HepG2 (cell line): ENCODE results near the gene SPIB. TPM values are rescaled to one million over a fixed set of nuclear protein-coding genes. Genes with fewer than 3 reads are reported as not detected.

Experiments
- ATAC-seq: fragments of 200-7000 bp; cut with Tn5 transposase; 3 replicates; pipeline ENCODE4 v1.9.1; 2020; ENCODE audit warnings: mild to moderate bottlenecking, moderate library complexity
- BruUV-seq: library from RNA; stranded (reverse); fragments of 400-500 nt; replicated peaks from 2 replicates; lab custom pipeline; 2021; lab: Mats Ljungman, UMichigan
- CTCF ChIA-PET: fragments of 300-600 bp; formaldehyde crosslinking; extraction: SDS; loops from one replicate; lab custom pipeline; 2021; ENCODE audit warnings: low total read pairs, inconsistent platforms, low intra/inter-chr PET ratio; lab: Yijun Ruan, JAX
- POLR2A ChIA-PET: fragments of 350-600 bp; sonication (Branson Sonifier 250); formaldehyde crosslinking; loops from one replicate; lab custom pipeline; 2020; ENCODE audit warnings: antibody characterized with exemption, inconsistent platforms; lab: Yijun Ruan, JAX
- DNase-seq: peaks from one replicate; pipeline ENCODE4 v3.0.0-alpha.2; 2015; ENCODE audit warnings: low spot score
- FAIRE-seq: peaks from 3 replicates; lab custom pipeline; 2011; peaks lifted over from hg19 to GRCh38; lab: Jason Lieb, UNC
- H2AFZ ChIP-seq: one replicate; pipeline ENCODE4 v1.6.1; 2011; ENCODE audit warnings: low read length, inconsistent platforms
- H3K27ac ChIP-seq: fragments of 300-600 bp; 3 replicates; pipeline ENCODE4 v1.8.0; 2011; ENCODE audit warnings: mixed run types, mild to moderate bottlenecking, mixed read lengths, low read length, inconsistent platforms; ENCODE audit not compliant: insufficient read depth; ENCODE audit errors: extremely low read length
- H3K27me3 ChIP-seq, 2 experiments: fragments of 200-600 bp in 1 of 2; 2 replicates in 1 of 2; 3 replicates in 1 of 2; pipeline versions ENCODE4 v1.6.0 to v1.8.0; 2011; ENCODE audit warnings: low read length in 2 of 2, mild to moderate bottlenecking in 2 of 2, moderate library complexity in 2 of 2, inconsistent platforms in 1 of 2; ENCODE audit not compliant: insufficient read depth in 2 of 2, control insufficient read depth in 1 of 2
- H3K36me3 ChIP-seq, 2 experiments: fragments of 200-600 bp in 1 of 2; replicated peaks in 1 of 2; 2 replicates in 1 of 2; 3 replicates in 1 of 2; pipeline versions ENCODE4 v1.5.1 to v1.8.0; 2011; ENCODE audit warnings: low read length in 2 of 2, inconsistent platforms in 1 of 2; ENCODE audit not compliant: insufficient read depth in 2 of 2, control insufficient read depth in 1 of 2
- H3K4me1 ChIP-seq: 2 replicates; pipeline ENCODE4 v1.5.1; 2012; ENCODE audit warnings: low read length, inconsistent platforms; ENCODE audit not compliant: insufficient read depth
- H3K4me2 ChIP-seq: 2 replicates; pipeline ENCODE4 v1.6.0; 2011; ENCODE audit warnings: low read depth, low read length, inconsistent platforms
- H3K4me3 ChIP-seq, 3 experiments: fragments of 200-600 bp in 1 of 3; sonication (generic), shearing (Covaris generic) in 1 of 3; replicated peaks in 1 of 3; 2 replicates each; pipeline ENCODE4 v1.5.1; 2011 to 2016; ENCODE audit warnings: low read length in 3 of 3, inconsistent platforms in 2 of 3, low read depth in 2 of 3, mild to moderate bottlenecking in 2 of 3, control low read depth in 1 of 3, mixed read lengths in 1 of 3; ENCODE audit not compliant: insufficient read depth in 1 of 3
- H3K79me2 ChIP-seq: one replicate; pipeline ENCODE4 v1.6.1; 2011; ENCODE audit warnings: low read length, inconsistent platforms; ENCODE audit not compliant: insufficient read depth
- H3K9ac ChIP-seq: 2 replicates; pipeline ENCODE4 v1.6.0; 2011; ENCODE audit warnings: mild to moderate bottlenecking, low read depth, low read length, inconsistent platforms; ENCODE audit not compliant: insufficient read depth
- H3K9me3 ChIP-seq: 2 replicates; pipeline ENCODE4 v1.5.1; 2012; ENCODE audit warnings: mild to moderate bottlenecking, low read length
- H4K20me1 ChIP-seq: 2 replicates; pipeline ENCODE4 v1.6.0; 2011; ENCODE audit warnings: inconsistent platforms, mild to moderate bottlenecking, low read length, moderate library complexity; ENCODE audit not compliant: insufficient read depth
- HNRNPK ChIP-seq: fragments of 200-400 bp; formaldehyde crosslinking; IDR thresholded peaks from 2 replicates; pipeline ENCODE4 v1.6.1; 2018; ENCODE audit warnings: low read length, low read depth, moderate library complexity, mild to moderate bottlenecking; ENCODE audit not compliant: poor library complexity, severe bottlenecking
- ZNF670 ChIP-seq: sonication (generic); formaldehyde crosslinking; IDR thresholded peaks from 2 replicates; pipeline ENCODE4 v1.8.0; 2022; ENCODE audit warnings: mild to moderate bottlenecking, missing genetic modification reagents, borderline replicate concordance
- ZNF768 ChIP-seq: sonication (generic); formaldehyde crosslinking; IDR thresholded peaks from 2 replicates; pipeline ENCODE4 v1.4.0; 2020; ENCODE audit warnings: missing genetic modification reagents
- WGBS: methylation state at CpG from one replicate; pipeline ENCODE4 v1.1.6; 2017; ENCODE audit warnings: low lambda C conversion rate; 5-methylcytosine and 5-hydroxymethylcytosine counted together
- in situ Hi-C: cut with HindIII; loops from 2 replicates; pipeline ENCODE4 v1.10.0; 2017; ENCODE audit warnings: low pct_unique_long_range_greater_than_20kb; ENCODE audit not compliant: extremely low pct_ligation_motif_present
- intact Hi-C: fragments of 100-400 bp; cut with micrococcal nuclease; formaldehyde crosslinking; loops from one replicate; pipeline ENCODE4 v1.10.0; 2022; ENCODE audit not compliant: unreplicated experiment
- polyA plus RNA-seq, 8 experiments: library from polyadenylated mRNA; depleted of rRNA in 3 of 8; stranded (reverse) in 7 of 8; unstranded in 1 of 8; fragments of >200 nt; fragmentation: Illumina TruSeq in 4 of 8; extraction: Trizol in 4 of 8; gene quantifications; 2 replicates each; pipeline versions ENCODE4 v1.2.1 to v1.2.3, GENCODE V29; 2011 to 2016; ENCODE audit warnings: low read depth in 4 of 8, missing spikeins in 1 of 8, mixed read lengths in 1 of 8; ENCODE audit not compliant: insufficient read depth in 1 of 8
- total RNA-seq, 5 experiments: library from RNA; depleted of rRNA; stranded (reverse); fragments of >200 nt; fragmentation: Illumina TruSeq; extraction: Trizol; gene quantifications; 2 replicates each; pipeline ENCODE4 v1.2.3, GENCODE V29; 2016; ENCODE audit warnings: low read depth in 1 of 5
- TF ChIP-seq, protein P1 (sequence below): sonication (generic); formaldehyde crosslinking; IDR thresholded peaks from 2 replicates; pipeline ENCODE4 v1.8.1; 2022; ENCODE audit warnings: mild to moderate bottlenecking, missing genetic modification reagents
- TF ChIP-seq, protein P2 (sequence below): sonication (generic); formaldehyde crosslinking; IDR thresholded peaks from 2 replicates; pipeline ENCODE4 v1.5.0; 2020; ENCODE audit warnings: mild to moderate bottlenecking, low read depth, missing genetic modification reagents, borderline replicate concordance
- TF ChIP-seq, protein P3 (sequence below): sonication (generic); formaldehyde crosslinking; IDR thresholded peaks from one replicate; pipeline ENCODE4 v1.5.1; 2020; ENCODE audit warnings: mild to moderate bottlenecking, missing genetic modification reagents; ENCODE audit errors: not compliant biosample characterization

SPIB gene
- total and polyA plus RNA-seq, 2 of the 13 experiments (the other 11 are each of a cell fraction or from before 2014, with no cell fraction given): 0.04 TPM; not detected in 1

DNA sequence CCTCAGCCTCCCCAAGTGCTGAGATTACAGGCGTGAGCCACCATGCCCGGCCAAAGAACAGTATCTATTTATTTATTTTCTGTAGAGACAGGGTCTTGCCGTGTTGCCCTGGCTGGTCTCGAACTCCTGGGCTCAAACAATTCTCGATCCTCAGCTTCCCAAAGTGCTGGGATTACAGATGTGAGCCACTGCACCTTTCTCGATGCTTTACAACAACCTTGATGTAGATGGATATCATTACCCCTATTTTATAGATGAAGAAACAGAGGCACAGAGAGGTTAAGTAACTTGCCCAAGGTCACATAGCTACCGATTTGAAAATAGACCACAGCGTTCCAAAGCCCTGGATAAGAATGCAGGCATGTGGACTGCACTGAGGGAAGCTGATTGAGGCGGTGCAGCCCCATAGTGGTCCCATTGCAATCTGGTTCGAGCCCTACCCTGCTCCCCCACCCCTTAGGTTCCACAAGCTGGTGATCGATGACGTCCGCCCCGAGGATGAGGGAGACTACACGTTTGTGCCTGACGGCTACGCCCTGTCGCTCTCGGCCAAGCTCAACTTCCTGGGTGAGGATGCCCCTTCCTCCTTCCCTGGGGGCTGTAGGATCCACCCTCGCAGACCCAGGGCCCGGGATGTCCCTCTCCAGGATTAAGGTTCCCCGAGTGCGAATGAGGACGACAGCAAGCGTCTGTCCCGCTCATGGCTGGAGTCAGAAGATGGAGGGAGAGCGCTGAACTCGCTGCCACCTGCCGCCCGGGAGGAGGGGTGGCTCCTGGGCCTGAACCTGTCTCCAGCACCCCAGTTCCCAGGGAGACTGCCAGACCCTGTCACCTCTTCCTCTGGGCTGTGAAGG lies 31.9 kb downstream of the SPIB start:
- H3K4me1 ChIP-seq: no peaks in the 10 kb centered on the region
- H3K27ac ChIP-seq: no peak overlapping the region
- in situ Hi-C loops (no loop called here), intact Hi-C loops (no loop called here)
- H3K9me3 ChIP-seq: no peaks in the 10 kb centered on the region
- DNase-seq: no peak
- no peak overlapping the region for H3K4me3 ChIP-seq
- POLR2A ChIA-PET: no interaction called here
- TF ChIP-seq, protein P1, sequence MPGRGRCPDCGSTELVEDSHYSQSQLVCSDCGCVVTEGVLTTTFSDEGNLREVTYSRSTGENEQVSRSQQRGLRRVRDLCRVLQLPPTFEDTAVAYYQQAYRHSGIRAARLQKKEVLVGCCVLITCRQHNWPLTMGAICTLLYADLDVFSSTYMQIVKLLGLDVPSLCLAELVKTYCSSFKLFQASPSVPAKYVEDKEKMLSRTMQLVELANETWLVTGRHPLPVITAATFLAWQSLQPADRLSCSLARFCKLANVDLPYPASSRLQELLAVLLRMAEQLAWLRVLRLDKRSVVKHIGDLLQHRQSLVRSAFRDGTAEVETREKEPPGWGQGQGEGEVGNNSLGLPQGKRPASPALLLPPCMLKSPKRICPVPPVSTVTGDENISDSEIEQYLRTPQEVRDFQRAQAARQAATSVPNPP: no peak
- TF ChIP-seq, protein P2, sequence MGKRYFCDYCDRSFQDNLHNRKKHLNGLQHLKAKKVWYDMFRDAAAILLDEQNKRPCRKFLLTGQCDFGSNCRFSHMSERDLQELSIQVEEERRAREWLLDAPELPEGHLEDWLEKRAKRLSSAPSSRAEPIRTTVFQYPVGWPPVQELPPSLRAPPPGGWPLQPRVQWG (CRISPR knock-in tag): no peak
- TF ChIP-seq ZNF768 (CRISPR knock-in tag): peak; percentile 67
- no peak overlapping the region for H3K4me2 ChIP-seq
- no peak for FAIRE-seq
- no peaks in the 10 kb centered on the region for H3K79me2 ChIP-seq
- no peak overlapping the region for H3K9ac ChIP-seq
- no peak overlapping the region for H2AFZ ChIP-seq
- H3K27me3 ChIP-seq: peaks cover 1 to 11% of the 10 kb centered on the region in 2 experiments; a peak in 2 of 5 replicates
- CTCF ChIA-PET: no interaction called here
- 13% methylated on average over 18 of the region's 30 CpGs for WGBS
- no peak for ATAC-seq
- no peaks in the 10 kb centered on the region for H4K20me1 ChIP-seq
- no peaks in the 10 kb centered on the region for H3K36me3 ChIP-seq
- no TSS peak for BruUV-seq

DNA sequence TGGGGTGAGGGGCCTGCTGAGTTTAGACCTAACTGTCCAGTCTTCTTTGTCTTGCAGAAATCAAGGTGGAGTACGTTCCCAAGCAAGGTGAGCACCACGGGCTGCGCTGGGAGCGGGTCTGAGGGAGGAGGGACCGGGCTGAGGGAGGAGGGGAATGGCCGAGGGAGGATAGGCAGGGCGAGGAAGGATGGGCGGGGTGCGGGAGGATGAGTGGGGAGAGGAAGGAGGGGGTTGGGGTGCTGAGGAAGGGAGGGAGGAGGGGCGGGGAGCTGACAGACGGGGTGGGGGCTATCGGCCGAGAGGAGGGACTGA lies 32.4 kb downstream of the SPIB start:
- no peaks in the 10 kb centered on the region for H3K4me1 ChIP-seq
- no peak overlapping the region for H3K4me2 ChIP-seq
- ChIA-PET POLR2A (no interaction called here), CTCF (no interaction called here)
- H2AFZ ChIP-seq: no peak overlapping the region
- H3K27ac ChIP-seq: no peak overlapping the region
- H3K27me3 ChIP-seq: peaks cover 1 to 11% of the 10 kb centered on the region in 2 experiments; a peak in 2 of 5 replicates
- H3K4me3 ChIP-seq: no peak overlapping the region
- no peaks in the 10 kb centered on the region for H3K36me3 ChIP-seq
- in situ Hi-C loops (no loop called here), intact Hi-C loops (no loop called here)
- no peaks in the 10 kb centered on the region for H3K79me2 ChIP-seq
- H4K20me1 ChIP-seq: no peaks in the 10 kb centered on the region
- no TSS peak for BruUV-seq
- DNase-seq (no peak), FAIRE-seq (no peak), ATAC-seq (no peak)
- H3K9ac ChIP-seq: no peak overlapping the region
- WGBS: 30% methylated on average over 13 of the region's 13 CpGs
- no peaks in the 10 kb centered on the region for H3K9me3 ChIP-seq
- TF ChIP-seq HNRNPK (no peak), ZNF670 (no peak)
- TF ChIP-seq, protein P3, sequence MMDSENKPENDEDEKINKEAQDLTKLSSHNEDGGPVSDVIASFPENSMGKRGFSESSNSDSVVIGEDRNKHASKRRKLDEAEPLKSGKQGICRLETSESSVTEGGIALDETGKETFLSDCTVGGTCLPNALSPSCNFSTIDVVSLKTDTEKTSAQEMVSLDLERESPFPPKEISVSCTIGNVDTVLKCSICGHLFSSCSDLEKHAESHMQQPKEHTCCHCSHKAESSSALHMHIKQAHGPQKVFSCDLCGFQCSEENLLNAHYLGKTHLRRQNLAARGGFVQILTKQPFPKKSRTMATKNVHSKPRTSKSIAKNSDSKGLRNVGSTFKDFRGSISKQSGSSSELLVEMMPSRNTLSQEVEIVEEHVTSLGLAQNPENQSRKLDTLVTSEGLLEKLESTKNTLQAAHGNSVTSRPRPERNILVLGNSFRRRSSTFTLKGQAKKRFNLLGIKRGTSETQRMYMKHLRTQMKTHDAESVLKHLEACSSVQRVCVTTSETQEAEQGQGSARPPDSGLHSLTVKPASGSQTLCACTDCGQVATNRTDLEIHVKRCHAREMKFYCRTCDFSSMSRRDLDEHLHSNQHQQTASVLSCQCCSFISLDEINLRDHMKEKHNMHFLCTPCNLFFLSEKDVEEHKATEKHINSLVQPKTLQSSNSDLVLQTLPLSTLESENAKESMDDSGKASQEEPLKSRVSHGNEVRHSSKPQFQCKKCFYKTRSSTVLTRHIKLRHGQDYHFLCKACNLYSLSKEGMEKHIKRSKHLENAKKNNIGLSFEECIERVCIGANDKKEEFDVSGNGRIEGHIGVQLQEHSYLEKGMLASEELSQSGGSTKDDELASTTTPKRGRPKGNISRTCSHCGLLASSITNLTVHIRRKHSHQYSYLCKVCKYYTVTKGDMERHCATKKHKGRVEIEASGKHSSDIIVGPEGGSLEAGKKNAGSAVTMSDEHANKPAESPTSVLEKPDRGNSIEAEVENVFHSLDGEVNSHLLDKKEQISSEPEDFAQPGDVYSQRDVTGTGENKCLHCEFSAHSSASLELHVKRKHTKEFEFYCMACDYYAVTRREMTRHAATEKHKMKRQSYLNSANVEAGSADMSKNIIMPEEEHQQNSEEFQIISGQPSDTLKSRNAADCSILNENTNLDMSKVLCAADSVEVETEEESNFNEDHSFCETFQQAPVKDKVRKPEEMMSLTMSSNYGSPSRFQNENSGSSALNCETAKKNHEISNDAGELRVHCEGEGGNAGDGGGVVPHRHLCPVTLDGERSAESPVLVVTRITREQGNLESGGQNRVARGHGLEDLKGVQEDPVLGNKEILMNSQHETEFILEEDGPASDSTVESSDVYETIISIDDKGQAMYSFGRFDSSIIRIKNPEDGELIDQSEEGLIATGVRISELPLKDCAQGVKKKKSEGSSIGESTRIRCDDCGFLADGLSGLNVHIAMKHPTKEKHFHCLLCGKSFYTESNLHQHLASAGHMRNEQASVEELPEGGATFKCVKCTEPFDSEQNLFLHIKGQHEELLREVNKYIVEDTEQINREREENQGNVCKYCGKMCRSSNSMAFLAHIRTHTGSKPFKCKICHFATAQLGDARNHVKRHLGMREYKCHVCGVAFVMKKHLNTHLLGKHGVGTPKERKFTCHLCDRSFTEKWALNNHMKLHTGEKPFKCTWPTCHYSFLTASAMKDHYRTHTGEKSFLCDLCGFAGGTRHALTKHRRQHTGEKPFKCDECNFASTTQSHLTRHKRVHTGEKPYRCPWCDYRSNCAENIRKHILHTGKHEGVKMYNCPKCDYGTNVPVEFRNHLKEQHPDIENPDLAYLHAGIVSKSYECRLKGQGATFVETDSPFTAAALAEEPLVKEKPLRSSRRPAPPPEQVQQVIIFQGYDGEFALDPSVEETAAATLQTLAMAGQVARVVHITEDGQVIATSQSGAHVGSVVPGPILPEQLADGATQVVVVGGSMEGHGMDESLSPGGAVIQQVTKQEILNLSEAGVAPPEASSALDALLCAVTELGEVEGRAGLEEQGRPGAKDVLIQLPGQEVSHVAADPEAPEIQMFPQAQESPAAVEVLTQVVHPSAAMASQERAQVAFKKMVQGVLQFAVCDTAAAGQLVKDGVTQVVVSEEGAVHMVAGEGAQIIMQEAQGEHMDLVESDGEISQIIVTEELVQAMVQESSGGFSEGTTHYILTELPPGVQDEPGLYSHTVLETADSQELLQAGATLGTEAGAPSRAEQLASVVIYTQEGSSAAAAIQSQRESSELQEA (CRISPR knock-in tag): no peak
